ENCODE results near the gene SAMD13.

DNA sequence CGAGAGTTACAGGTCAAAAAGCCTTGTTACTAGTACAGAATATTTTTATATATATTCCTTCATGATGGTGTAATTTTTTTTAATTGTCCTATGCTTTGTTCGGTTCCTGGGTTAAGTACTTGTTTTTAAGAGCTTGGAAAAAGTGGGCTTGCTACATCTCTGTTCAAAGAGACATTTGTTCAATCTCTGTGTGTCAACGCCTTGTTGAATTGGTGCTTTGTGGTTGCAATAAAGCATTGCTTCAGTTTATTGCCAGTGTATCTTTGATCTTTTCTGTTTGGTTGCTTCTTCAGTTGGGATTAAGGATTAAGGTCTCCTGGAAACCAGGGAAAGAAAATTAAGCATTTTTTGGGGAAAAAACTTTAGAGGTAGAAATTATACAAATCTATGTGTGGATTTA is 49.0 kb downstream of the SAMD13 start:
- TF ChIP-seq, protein P1, sequence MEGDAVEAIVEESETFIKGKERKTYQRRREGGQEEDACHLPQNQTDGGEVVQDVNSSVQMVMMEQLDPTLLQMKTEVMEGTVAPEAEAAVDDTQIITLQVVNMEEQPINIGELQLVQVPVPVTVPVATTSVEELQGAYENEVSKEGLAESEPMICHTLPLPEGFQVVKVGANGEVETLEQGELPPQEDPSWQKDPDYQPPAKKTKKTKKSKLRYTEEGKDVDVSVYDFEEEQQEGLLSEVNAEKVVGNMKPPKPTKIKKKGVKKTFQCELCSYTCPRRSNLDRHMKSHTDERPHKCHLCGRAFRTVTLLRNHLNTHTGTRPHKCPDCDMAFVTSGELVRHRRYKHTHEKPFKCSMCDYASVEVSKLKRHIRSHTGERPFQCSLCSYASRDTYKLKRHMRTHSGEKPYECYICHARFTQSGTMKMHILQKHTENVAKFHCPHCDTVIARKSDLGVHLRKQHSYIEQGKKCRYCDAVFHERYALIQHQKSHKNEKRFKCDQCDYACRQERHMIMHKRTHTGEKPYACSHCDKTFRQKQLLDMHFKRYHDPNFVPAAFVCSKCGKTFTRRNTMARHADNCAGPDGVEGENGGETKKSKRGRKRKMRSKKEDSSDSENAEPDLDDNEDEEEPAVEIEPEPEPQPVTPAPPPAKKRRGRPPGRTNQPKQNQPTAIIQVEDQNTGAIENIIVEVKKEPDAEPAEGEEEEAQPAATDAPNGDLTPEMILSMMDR (IDR thresholded peaks at IDR 0.05) = no peak
- TF ChIP-seq POLR2A (IDR thresholded peaks at IDR 0.05) (no peak), POLR2AphosphoS5 (IDR thresholded peaks at IDR 0.05) (no peak)

All from upper lobe of left lung (tissue), 4 donors.